ENCODE measurements around the gene NBR1. TPM values are rescaled to one million over a fixed set of nuclear protein-coding genes. Genes with fewer than 3 reads are reported as not detected.
"Not testable (repeated sequence)": the region's sequence is repeated elsewhere in the genome, so short reads cannot be mapped to it uniquely, and the experiment has no call there.

NBR1 gene
- total RNA-seq, 2 donors from 2014 or later, result 120 to 156 TPM

- no peak overlapping the region for H3K4me3 ChIP-seq
- H3K27ac ChIP-seq, result no peak overlapping the region
- no peaks in the 10 kb centered on the region for H3K4me1 ChIP-seq (replicated peaks)
- no peaks in the 10 kb centered on the region for H3K9me3 ChIP-seq
- DNase-seq (ENCODE audit: low spot score), result no peak
- TF ChIP-seq CTCF (IDR thresholded peaks at IDR 0.05) (no peak), POLR2A (IDR thresholded peaks at IDR 0.05) (no peak), POLR2AphosphoS5 (IDR thresholded peaks at IDR 0.05) (no peak)
- H3K36me3 ChIP-seq, result peaks cover 37 to 61% of the 10 kb centered on the region in 2 donors
- 96% methylated on average over 4 of the region's 4 CpGs for WGBS
- intact Hi-C loops (cut with DNase I), result no loop called here
- H3K27me3 ChIP-seq (replicated peaks; ENCODE audit: insufficient read depth), result no peaks in the 10 kb centered on the region
Observed at GRCh38 chr17:43200127-43200526, 29.1 kb downstream of the NBR1 start.

GRCh38 chr17:43203013-43203412 is 32.0 kb downstream of the NBR1 start:
- WGBS, result 97% methylated on average over 3 of the region's 3 CpGs
- H3K27ac ChIP-seq; DNase-seq (ENCODE audit: low spot score): not testable (repeated sequence)

GRCh38 chr17:43210576-43210975 is 39.6 kb downstream of the NBR1 start:
- no peaks in the 10 kb centered on the region for H3K27me3 ChIP-seq (replicated peaks; ENCODE audit: insufficient read depth)
- intact Hi-C loops (cut with DNase I), result loop anchor here (5.0 to 10.0 kb wide), 2 partner anchors 38 to 274 kb away; partner anchors contain the start of genes DHX8 and NBR1

More at GRCh38 chr17:43203013-43203412, 32.0 kb downstream of the NBR1 start:
- H3K9me3 ChIP-seq; H3K4me3 ChIP-seq; intact Hi-C loops (cut with DNase I); H3K4me1 ChIP-seq (replicated peaks); H3K27me3 ChIP-seq (replicated peaks; ENCODE audit: insufficient read depth): not testable (repeated sequence)
- peaks cover 29 to 34% of the 10 kb centered on the region in 2 donors for H3K36me3 ChIP-seq

GRCh38 chr17:43211123-43211479 is 40.1 kb downstream of the NBR1 start:
- H3K27me3 ChIP-seq (replicated peaks; ENCODE audit: insufficient read depth), result no peaks in the 10 kb centered on the region
- TF ChIP-seq POLR2AphosphoS5 (IDR thresholded peaks at IDR 0.05) (no peak), CTCF (IDR thresholded peaks at IDR 0.05) (no peak), POLR2A (IDR thresholded peaks at IDR 0.05) (no peak)
- intact Hi-C loops (cut with DNase I), result loop anchor here (5.0 to 10.0 kb wide), 2 partner anchors 39 to 274 kb away; partner anchors contain the start of genes DHX8 and NBR1
- peak overlapping the region; percentile 77 to 83 for H3K27ac ChIP-seq
- 14% methylated on average over 2 of the region's 2 CpGs for WGBS
- H3K4me3 ChIP-seq, result peak overlapping the region; percentile 40
- no peaks in the 10 kb centered on the region for H3K9me3 ChIP-seq
- no peak for DNase-seq (ENCODE audit: low spot score)
- H3K36me3 ChIP-seq, result peaks cover 0 to 4% of the 10 kb centered on the region in 2 donors
- H3K4me1 ChIP-seq (replicated peaks), result peaks cover 5% of the 10 kb centered on the region

More at GRCh38 chr17:43210576-43210975, 39.6 kb downstream of the NBR1 start:
- H3K9me3 ChIP-seq, result no peaks in the 10 kb centered on the region
- 72% methylated on average over 3 of the region's 3 CpGs for WGBS
- no peak overlapping the region for H3K4me3 ChIP-seq
- H3K36me3 ChIP-seq, result no peaks in the 10 kb centered on the region
- peak overlapping the region in 1 of 2 donors; percentile 83 for H3K27ac ChIP-seq
- no peak for DNase-seq (ENCODE audit: low spot score)
- peaks cover 5% of the 10 kb centered on the region for H3K4me1 ChIP-seq (replicated peaks)
- no peak for TF ChIP-seq POLR2A (IDR thresholded peaks at IDR 0.05)
- TF ChIP-seq POLR2AphosphoS5 (IDR thresholded peaks at IDR 0.05), result no peak
- TF ChIP-seq CTCF (IDR thresholded peaks at IDR 0.05), result no peak

- Histone ChIP-seq H3K9me3 (no peaks in the 10 kb centered on the region), H3K4me3 (peak within 1 kb of the TSS; percentile 40), H3K36me3 (peaks cover 0 to 5% of the 10 kb centered on the region in 2 donors), H3K27ac (peak within 1 kb of the TSS; percentile 77 to 83), H3K27me3 (replicated peaks; ENCODE audit: insufficient read depth) (no peaks in the 10 kb centered on the region), H3K4me1 (replicated peaks) (peaks cover 5% of the 10 kb centered on the region)
- peak in 2 of 4 experiments; percentile 14 to 23 for TF ChIP-seq CTCF (IDR thresholded peaks at IDR 0.05)
- TF ChIP-seq POLR2A (IDR thresholded peaks at IDR 0.05), result peak; percentile 65
- TF ChIP-seq POLR2AphosphoS5 (IDR thresholded peaks at IDR 0.05), result peak; percentile 81
- intact Hi-C loops (cut with DNase I), result loop anchor here (5.0 to 10.0 kb wide), 2 partner anchors 39 to 273 kb away; partner anchors contain the start of genes DHX8 and NBR1
- DNase-seq (ENCODE audit: low spot score), result peak; percentile 79
- under 1% methylated on average over 54 of the region's 54 CpGs for WGBS
Observed at GRCh38 chr17:43211480-43212402, 40.7 kb downstream of the NBR1 start, which contains the start of gene TMEM106A. TMEM106A (plus strand) TSS chr17:43211875; CDS start chr17:43213042, 1,167 bp downstream.
